Chondrocyte (in vitro differentiated cells): ENCODE data around the gene TXN2. TPM values are rescaled to one million over a fixed set of nuclear protein-coding genes. Genes with fewer than 3 reads are reported as not detected.

Experiments used
- DNase-seq: peaks from one replicate; pipeline ENCODE4 v3.0.0; 2021; ENCODE audit warnings: mixed read lengths, low spot score
- H3K27ac Mint-ChIP-seq: one replicate; pipeline ENCODE4 v1.8.0; 2021; ENCODE audit warnings: mild to moderate bottlenecking, moderate library complexity, mixed read lengths; ENCODE audit not compliant: unreplicated experiment
- H3K27me3 Mint-ChIP-seq: 2 replicates; pipeline ENCODE4 v1.8.0; 2021; ENCODE audit warnings: low read depth, mixed read lengths
- H3K36me3 Mint-ChIP-seq: 2 replicates; pipeline ENCODE4 v1.8.0; 2021; ENCODE audit warnings: low read depth, mixed read lengths
- H3K4me1 Mint-ChIP-seq: 2 replicates; pipeline ENCODE4 v1.8.0; 2021; ENCODE audit warnings: low read depth, mild to moderate bottlenecking, mixed read lengths
- H3K4me3 Mint-ChIP-seq: one replicate; pipeline ENCODE4 v1.8.0; 2021; ENCODE audit warnings: mild to moderate bottlenecking, moderate library complexity, mixed read lengths; ENCODE audit not compliant: unreplicated experiment
- H3K9me3 Mint-ChIP-seq: 2 replicates; pipeline ENCODE4 v1.8.0; 2021; ENCODE audit warnings: low read depth, mixed read lengths
- long read RNA-seq: library from polyadenylated mRNA; stranded (forward); transcript quantifications from one replicate; pipeline ENCODE4 v2.0.0, GENCODE V29; 2021
- total RNA-seq: library from RNA; stranded (reverse); gene quantifications from 3 replicates; pipeline ENCODE4 v1.2.1, GENCODE V29; 2021
- TF ChIP-seq, protein P1 (sequence below): fragments of 200-600 bp; sonication (generic); IDR thresholded peaks from 2 replicates; pipeline ENCODE4 v1.5.0; 2021; ENCODE audit warnings: antibody characterized with exemption, mild to moderate bottlenecking, moderate library complexity

TXN2 gene, protein sequence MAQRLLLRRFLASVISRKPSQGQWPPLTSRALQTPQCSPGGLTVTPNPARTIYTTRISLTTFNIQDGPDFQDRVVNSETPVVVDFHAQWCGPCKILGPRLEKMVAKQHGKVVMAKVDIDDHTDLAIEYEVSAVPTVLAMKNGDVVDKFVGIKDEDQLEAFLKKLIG
- total RNA-seq = 45.7 to 54.9 TPM (median 48.5 TPM) in 3 replicates
- long read RNA-seq, transcript TXN2-201 (4 exons, 1,736 nt) = major isoform, 52 of 72 reads
- long read RNA-seq, partial matches to known transcripts = 10 of 72 reads
- long read RNA-seq, other reads (novel, unspliced or antisense) = 8 of 72 reads

DNA sequence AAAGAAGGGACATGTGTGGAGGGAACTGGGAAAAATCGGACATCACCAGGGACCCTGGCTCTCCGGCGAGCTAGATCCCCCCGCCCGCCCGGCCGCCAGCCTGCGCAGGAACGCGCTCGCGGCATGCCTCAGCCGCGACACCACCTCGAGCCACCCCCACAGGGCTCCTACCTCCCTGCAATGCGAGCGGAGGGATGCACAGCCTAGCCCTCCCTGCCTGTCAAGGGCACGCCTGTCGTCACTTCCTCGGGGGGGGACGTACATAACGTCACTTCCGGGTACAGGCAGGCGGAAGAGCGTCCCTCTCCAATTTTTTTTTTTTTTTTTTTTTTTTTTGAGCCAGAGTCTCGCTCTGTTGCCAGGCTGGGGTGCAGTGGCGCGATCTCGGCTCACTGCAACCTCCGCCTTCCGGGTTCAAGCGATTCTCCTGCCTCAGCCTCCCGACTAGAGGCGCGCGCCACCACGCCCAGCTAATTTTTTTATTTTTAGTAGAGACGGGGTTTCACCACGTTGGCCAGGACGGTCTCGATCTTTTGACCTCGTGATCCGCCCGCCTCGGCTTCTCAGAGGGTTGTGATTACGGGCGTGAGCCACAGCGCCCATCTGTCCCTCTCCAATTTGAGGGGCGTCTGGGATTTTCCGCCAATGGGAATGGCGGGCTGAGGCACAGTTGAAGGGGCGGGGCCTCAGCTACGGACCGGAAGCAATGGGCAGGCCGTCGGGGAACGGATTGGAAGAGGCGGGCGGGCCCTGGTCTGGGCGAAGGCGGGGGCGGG is at the start of gene TXN2:
TSS of gene TXN2 (minus strand) at position 248 of the 776 bp plus-strand sequence. CDS start 803 bp downstream, outside the sequence.
- Mint-ChIP-seq H3K9me3 (no peaks in the 10 kb centered on the region), H3K36me3 (peaks cover 6% of the 10 kb centered on the region), H3K27me3 (no peaks in the 10 kb centered on the region), H3K27ac (peak within 1 kb of the TSS; percentile 93), H3K4me3 (peak within 1 kb of the TSS; percentile 85), H3K4me1 (peaks cover 19% of the 10 kb centered on the region)
- TF ChIP-seq, protein P1, sequence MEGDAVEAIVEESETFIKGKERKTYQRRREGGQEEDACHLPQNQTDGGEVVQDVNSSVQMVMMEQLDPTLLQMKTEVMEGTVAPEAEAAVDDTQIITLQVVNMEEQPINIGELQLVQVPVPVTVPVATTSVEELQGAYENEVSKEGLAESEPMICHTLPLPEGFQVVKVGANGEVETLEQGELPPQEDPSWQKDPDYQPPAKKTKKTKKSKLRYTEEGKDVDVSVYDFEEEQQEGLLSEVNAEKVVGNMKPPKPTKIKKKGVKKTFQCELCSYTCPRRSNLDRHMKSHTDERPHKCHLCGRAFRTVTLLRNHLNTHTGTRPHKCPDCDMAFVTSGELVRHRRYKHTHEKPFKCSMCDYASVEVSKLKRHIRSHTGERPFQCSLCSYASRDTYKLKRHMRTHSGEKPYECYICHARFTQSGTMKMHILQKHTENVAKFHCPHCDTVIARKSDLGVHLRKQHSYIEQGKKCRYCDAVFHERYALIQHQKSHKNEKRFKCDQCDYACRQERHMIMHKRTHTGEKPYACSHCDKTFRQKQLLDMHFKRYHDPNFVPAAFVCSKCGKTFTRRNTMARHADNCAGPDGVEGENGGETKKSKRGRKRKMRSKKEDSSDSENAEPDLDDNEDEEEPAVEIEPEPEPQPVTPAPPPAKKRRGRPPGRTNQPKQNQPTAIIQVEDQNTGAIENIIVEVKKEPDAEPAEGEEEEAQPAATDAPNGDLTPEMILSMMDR = no peak
- no peak for DNase-seq

DNA sequence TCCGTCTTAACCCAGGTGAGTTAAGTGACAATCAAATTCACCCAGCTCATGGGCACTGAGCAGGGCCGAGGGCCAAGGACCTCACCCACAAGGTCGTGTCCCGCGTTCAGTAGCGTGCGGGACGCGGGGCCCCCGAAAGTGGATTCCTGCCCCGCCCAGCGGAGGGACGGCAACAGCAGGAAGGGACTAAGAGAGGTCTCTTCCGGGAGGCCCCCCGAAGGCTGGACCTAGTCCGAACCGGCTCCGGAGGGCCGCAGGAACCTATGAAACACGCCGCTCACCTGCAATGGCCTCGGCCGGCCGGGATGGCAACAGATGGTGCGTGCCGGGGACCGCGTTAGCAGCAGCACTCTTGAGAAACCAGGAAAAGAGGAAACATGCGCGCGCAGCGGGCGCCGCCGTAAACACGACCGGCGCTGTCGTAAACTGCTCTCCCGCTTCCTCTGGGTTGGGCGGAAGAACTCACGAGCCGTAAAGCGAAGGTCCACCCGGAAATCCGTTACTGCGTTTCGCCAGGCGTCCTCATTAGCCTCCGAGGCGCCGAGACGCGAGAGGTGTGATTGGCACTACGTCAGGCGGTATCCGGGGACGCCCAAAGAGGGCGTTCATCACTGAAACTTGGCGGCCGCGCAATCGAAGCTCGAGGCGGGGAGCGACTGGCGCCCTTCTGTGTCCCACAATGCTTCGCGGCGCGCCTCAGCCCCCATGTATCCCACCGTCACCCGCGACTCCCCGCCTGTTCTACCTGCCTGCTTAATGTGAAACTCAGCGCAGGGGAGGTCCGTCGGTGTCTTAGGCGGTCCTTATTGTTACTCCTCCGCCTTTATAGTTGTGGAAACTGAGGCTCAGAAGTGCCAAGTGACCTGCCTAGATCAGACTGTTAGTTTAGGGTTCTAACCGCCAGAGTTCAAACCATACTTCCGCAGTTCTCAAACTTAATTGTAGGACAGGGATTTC is 47.6 kb upstream of the TXN2 start, which contains the start of gene EIF3D:
TSS of gene EIF3D (minus strand) at position 372 of the 957 bp plus-strand sequence. CDS start 3,045 bp downstream, outside the sequence.
- DNase-seq = peak; percentile 98
- H3K9me3 Mint-ChIP-seq = no peaks in the 10 kb centered on the region
- H3K36me3 Mint-ChIP-seq = peaks cover 16% of the 10 kb centered on the region
- H3K4me1 Mint-ChIP-seq = peaks cover 27% of the 10 kb centered on the region
- TF ChIP-seq, protein P1 = peak; percentile 16
- peak within 1 kb of the TSS; percentile 87 for H3K4me3 Mint-ChIP-seq
- peak within 1 kb of the TSS; percentile 95 for H3K27ac Mint-ChIP-seq
- no peaks in the 10 kb centered on the region for H3K27me3 Mint-ChIP-seq

- no peaks in the 10 kb centered on the region for H3K27me3 Mint-ChIP-seq
- no peak for DNase-seq
- H3K4me1 Mint-ChIP-seq = peaks cover 27% of the 10 kb centered on the region
- TF ChIP-seq, protein P1 = no peak
- peaks cover 23% of the 10 kb centered on the region for H3K36me3 Mint-ChIP-seq
- H3K4me3 Mint-ChIP-seq = peak overlapping the region; percentile 87
- no peaks in the 10 kb centered on the region for H3K9me3 Mint-ChIP-seq
- H3K27ac Mint-ChIP-seq = peak overlapping the region; percentile 95
These were observed 46.9 kb upstream of the TXN2 start for GRCh38 chr22:36528341-36528740.

DNA sequence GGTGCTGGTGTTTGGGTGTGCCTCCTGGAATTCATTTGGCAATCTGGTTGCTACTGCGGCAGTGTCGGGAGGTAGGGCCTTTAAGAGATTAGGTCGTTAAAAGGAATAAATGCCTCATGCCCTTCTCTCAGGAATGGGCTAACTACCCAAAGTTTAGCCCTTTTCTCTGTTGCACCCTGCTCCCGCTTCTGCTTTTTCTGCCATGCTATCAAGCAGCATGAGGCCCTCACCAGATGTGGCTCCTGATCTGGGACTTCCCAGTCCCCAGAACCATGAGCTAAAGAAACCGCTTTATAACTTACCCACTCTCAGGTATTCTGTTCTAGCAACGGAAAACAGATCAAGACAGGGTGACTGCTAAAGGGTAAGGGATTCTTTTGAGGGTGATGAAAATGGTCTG is 41.2 kb upstream of the TXN2 start:
- peaks cover 45% of the 10 kb centered on the region for H3K36me3 Mint-ChIP-seq
- no peak for DNase-seq
- H3K4me1 Mint-ChIP-seq = peaks cover 14% of the 10 kb centered on the region
- TF ChIP-seq, protein P1 = no peak
- no peak overlapping the region for H3K27ac Mint-ChIP-seq
- no peaks in the 10 kb centered on the region for H3K9me3 Mint-ChIP-seq
- no peak overlapping the region for H3K4me3 Mint-ChIP-seq
- no peaks in the 10 kb centered on the region for H3K27me3 Mint-ChIP-seq
